Activated CD8-positive, alpha-beta memory T cell treated with anti-CD3 and anti-CD28 coated beads, Interleukin-2, amount 50 U/mL, for 4 hours (primary cell): ENCODE data around the gene MTHFD2.

Experiments
- DNase-seq: peaks from one replicate; pipeline ENCODE4 v3.0.0-alpha.2; 2020

Gene MTHFD2

GRCh38 chr2:74232426-74232825, 34.0 kb downstream of the MTHFD2 start:
- DNase-seq, result no peak

- no peak for DNase-seq
Observed at GRCh38 chr2:74233648-74234047, 35.2 kb downstream of the MTHFD2 start.

- no peak for DNase-seq
Observed at GRCh38 chr2:74235041-74235440, 36.6 kb downstream of the MTHFD2 start.

GRCh38 chr2:74238879-74239278, 40.5 kb downstream of the MTHFD2 start:
- no peak for DNase-seq

- DNase-seq, result no peak
Observed at GRCh38 chr2:74239346-74239745, 40.9 kb downstream of the MTHFD2 start.

- DNase-seq, result no peak
Observed at GRCh38 chr2:74242354-74243071, 44.1 kb downstream of the MTHFD2 start.

GRCh38 chr2:74244286-74244685, 45.9 kb downstream of the MTHFD2 start:
- no peak for DNase-seq

- no peak for DNase-seq
Observed at GRCh38 chr2:74246496-74247195, 48.2 kb downstream of the MTHFD2 start.

GRCh38 chr2:74249406-74250122, 51.1 kb downstream of the MTHFD2 start:
- DNase-seq, result no peak

GRCh38 chr2:74250189-74250631, 51.8 kb downstream of the MTHFD2 start:
- DNase-seq, result peak; percentile 60

- DNase-seq, result no peak
Observed at GRCh38 chr2:74252036-74252435, 53.6 kb downstream of the MTHFD2 start.

- DNase-seq, result no peak
Observed at GRCh38 chr2:74252862-74253261, 54.4 kb downstream of the MTHFD2 start.

- no peak for DNase-seq
Observed at GRCh38 chr2:74253306-74253970, 55.0 kb downstream of the MTHFD2 start.

- DNase-seq, result no peak
Observed at GRCh38 chr2:74253971-74254310, 55.5 kb downstream of the MTHFD2 start.

GRCh38 chr2:74255660-74256213, 57.3 kb downstream of the MTHFD2 start:
- no peak for DNase-seq

GRCh38 chr2:74259191-74259590, 60.8 kb downstream of the MTHFD2 start:
- no peak for DNase-seq

GRCh38 chr2:74259733-74260132, 61.3 kb downstream of the MTHFD2 start:
- no peak for DNase-seq

- DNase-seq, result no peak
Observed at GRCh38 chr2:74260495-74260894, 62.1 kb downstream of the MTHFD2 start.

GRCh38 chr2:74261204-74261864, 62.9 kb downstream of the MTHFD2 start:
- DNase-seq, result no peak

GRCh38 chr2:74262681-74263080, 64.3 kb downstream of the MTHFD2 start:
- DNase-seq, result no peak

GRCh38 chr2:74264281-74264680, 65.9 kb downstream of the MTHFD2 start:
- no peak for DNase-seq

- DNase-seq, result peak; percentile 46
Observed at GRCh38 chr2:74267068-74267467, 68.7 kb downstream of the MTHFD2 start.
